Measurements from ENCODE around the gene RBM39.
"Not testable (repeated sequence)": the region's sequence is repeated elsewhere in the genome, so short reads cannot be mapped to it uniquely, and the experiment has no call there.

DNA sequence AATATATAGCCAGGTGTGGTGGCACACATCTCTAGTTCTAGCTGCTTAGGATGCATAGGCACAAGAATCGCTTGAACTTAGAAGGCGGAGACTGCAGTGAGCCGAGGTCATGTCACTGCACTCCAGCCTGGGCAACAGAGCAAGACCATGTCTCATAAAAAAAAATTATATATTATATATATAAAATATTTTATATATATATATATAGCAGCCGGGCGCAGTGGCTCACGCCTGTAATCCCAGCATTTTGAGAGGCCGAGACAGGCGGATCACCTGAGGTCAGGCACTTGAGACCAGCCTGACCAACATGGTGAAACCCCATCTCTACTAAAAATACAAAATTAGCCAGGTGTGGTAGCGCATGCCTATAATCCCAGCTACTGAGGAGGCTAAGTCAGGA is 56.7 kb downstream of the RBM39 start:
- TF ChIP-seq EZH2 (IDR thresholded peaks at IDR 0.05; ENCODE audit: insufficient read depth, low read length) = not testable (repeated sequence)
- TF ChIP-seq, protein P1, sequence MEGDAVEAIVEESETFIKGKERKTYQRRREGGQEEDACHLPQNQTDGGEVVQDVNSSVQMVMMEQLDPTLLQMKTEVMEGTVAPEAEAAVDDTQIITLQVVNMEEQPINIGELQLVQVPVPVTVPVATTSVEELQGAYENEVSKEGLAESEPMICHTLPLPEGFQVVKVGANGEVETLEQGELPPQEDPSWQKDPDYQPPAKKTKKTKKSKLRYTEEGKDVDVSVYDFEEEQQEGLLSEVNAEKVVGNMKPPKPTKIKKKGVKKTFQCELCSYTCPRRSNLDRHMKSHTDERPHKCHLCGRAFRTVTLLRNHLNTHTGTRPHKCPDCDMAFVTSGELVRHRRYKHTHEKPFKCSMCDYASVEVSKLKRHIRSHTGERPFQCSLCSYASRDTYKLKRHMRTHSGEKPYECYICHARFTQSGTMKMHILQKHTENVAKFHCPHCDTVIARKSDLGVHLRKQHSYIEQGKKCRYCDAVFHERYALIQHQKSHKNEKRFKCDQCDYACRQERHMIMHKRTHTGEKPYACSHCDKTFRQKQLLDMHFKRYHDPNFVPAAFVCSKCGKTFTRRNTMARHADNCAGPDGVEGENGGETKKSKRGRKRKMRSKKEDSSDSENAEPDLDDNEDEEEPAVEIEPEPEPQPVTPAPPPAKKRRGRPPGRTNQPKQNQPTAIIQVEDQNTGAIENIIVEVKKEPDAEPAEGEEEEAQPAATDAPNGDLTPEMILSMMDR (IDR thresholded peaks at IDR 0.05; ENCODE audit: insufficient read depth, low read depth, low read length) = not testable (repeated sequence)
